Upper lobe of left lung (tissue), 6 donors: ENCODE results near the gene THRAP3. TPM values are rescaled to one million over a fixed set of nuclear protein-coding genes. Genes with fewer than 3 reads are reported as not detected.

ENCODE experiments used
- ATAC-seq, 2 donors: fragments of 200-7000 bp; cut with Tn5 transposase; one replicate each; pipeline ENCODE4 v1.9.1; 2022; ENCODE audit warnings: mild to moderate bottlenecking in 2 of 2, moderate library complexity in 2 of 2; ENCODE audit not compliant: low FRiP score in 2 of 2
- DNase-seq, 2 donors: peaks; one replicate each; pipeline ENCODE4 v3.0.0-alpha.2; 2019 to 2020
- H3K27ac ChIP-seq, 4 donors: fragments of 200-600 bp; sonication (generic); one replicate each; pipeline ENCODE4 v1.5.1; 2016 to 2019
- H3K27me3 ChIP-seq, 4 donors: fragments of 200-600 bp; sonication (generic); one replicate each; pipeline ENCODE4 v1.5.1; 2017 to 2019
- H3K36me3 ChIP-seq, 4 donors: fragments of 200-600 bp; sonication (generic); one replicate each; pipeline ENCODE4 v1.5.1; 2016 to 2019
- H3K4me1 ChIP-seq, 4 donors: fragments of 200-600 bp; sonication (generic); one replicate each; pipeline ENCODE4 v1.5.1; 2018 to 2019
- H3K4me3 ChIP-seq, 4 donors: fragments of 200-600 bp; sonication (generic); one replicate each; pipeline ENCODE4 v1.5.1; 2017 to 2019; ENCODE audit warnings: mild to moderate bottlenecking in 2 of 4, moderate library complexity in 1 of 4
- H3K9me3 ChIP-seq, 4 donors: fragments of 200-600 bp; sonication (generic); one replicate each; pipeline ENCODE4 v1.5.1; 2018 to 2019
- CTCF ChIP-seq, 6 experiments: fragments of 450-650 bp in 4 of 6; fragments of 200-600 bp in 2 of 6; sonication (generic) in 2 of 6; IDR thresholded peaks; one replicate each; pipeline ENCODE4 v1.5.1; 2016 to 2019; ENCODE audit warnings: antibody characterized with exemption in 6 of 6
- EP300 ChIP-seq, 4 donors: sonication (generic); formaldehyde crosslinking; IDR thresholded peaks; one replicate each; pipeline ENCODE4 v1.5.1; 2017; ENCODE audit warnings: antibody characterized with exemption in 4 of 4, control low read depth in 2 of 4
- POLR2A ChIP-seq, 4 donors: fragments of 450-650 bp; IDR thresholded peaks; one replicate each; pipeline ENCODE4 v1.5.1; 2016 to 2017; ENCODE audit warnings: antibody characterized with exemption in 4 of 4, mild to moderate bottlenecking in 2 of 4
- POLR2AphosphoS5 ChIP-seq, 2 donors: sonication (generic); formaldehyde crosslinking; IDR thresholded peaks; one replicate each; pipeline ENCODE4 v1.5.1; 2017; ENCODE audit warnings: antibody characterized with exemption in 2 of 2
- WGBS, 2 donors: methylation state at CpG; one replicate each; pipeline ENCODE4 v1.1.5; 2017 to 2018; 5-methylcytosine and 5-hydroxymethylcytosine counted together
- total RNA-seq, 6 donors: library from RNA; depleted of rRNA in 4 of 6; stranded (reverse); fragments of >200 nt in 4 of 6; gene quantifications; one replicate each; pipeline versions ENCODE4 v1.1.0 to v1.2.1, GENCODE V29; 2016 to 2021
- donor health status: DM: no; HTN: no; CAD: no; lungs with moderate emphysema.
- donor health status: DM: no; HTN: yes; CAD: no; lungs with severe emphysema.

THRAP3 gene
- total RNA-seq, 6 donors from 2014 or later = 55.0 to 91.1 (median 84.0) TPM

- H3K27me3 ChIP-seq = no peaks in the 10 kb centered on the region
- H3K27ac ChIP-seq = no peak overlapping the region
- TF ChIP-seq POLR2AphosphoS5 (IDR thresholded peaks at IDR 0.05) (no peak), POLR2A (IDR thresholded peaks at IDR 0.05) (no peak), CTCF (IDR thresholded peaks at IDR 0.05) (no peak), EP300 (IDR thresholded peaks at IDR 0.05) (no peak)
- H3K36me3 ChIP-seq = peaks cover 3 to 66% (median 25%) of the 10 kb centered on the region in 4 donors
- no peak for ATAC-seq
- H3K9me3 ChIP-seq = no peaks in the 10 kb centered on the region
- H3K4me1 ChIP-seq = peaks cover 12 to 59% (median 32%) of the 10 kb centered on the region in 4 donors
- no peak overlapping the region for H3K4me3 ChIP-seq
- no peak for DNase-seq
- 86 to 88% methylated on average over 11 of the region's 11 CpGs for WGBS, 2 donors
These were observed 8.2 kb downstream of the THRAP3 start for GRCh38 chr1:36232212-36233095.

GRCh38 chr1:36236302-36236701 lies 12.1 kb downstream of the THRAP3 start:
- ATAC-seq (no peak), DNase-seq (no peak)
- Histone ChIP-seq H3K36me3 (peaks cover 0 to 48% (median 12%) of the 10 kb centered on the region in 4 donors), H3K27me3 (no peaks in the 10 kb centered on the region), H3K4me3 (no peak overlapping the region), H3K4me1 (peaks cover 14 to 67% (median 38%) of the 10 kb centered on the region in 4 donors), H3K27ac (no peak overlapping the region), H3K9me3 (no peaks in the 10 kb centered on the region)
- TF ChIP-seq POLR2A (IDR thresholded peaks at IDR 0.05) (no peak), EP300 (IDR thresholded peaks at IDR 0.05) (no peak), CTCF (IDR thresholded peaks at IDR 0.05) (no peak), POLR2AphosphoS5 (IDR thresholded peaks at IDR 0.05) (no peak)
- WGBS, 2 donors = 66 to 73% methylated on average over 3 of the region's 3 CpGs

- H3K36me3 ChIP-seq = peaks cover 0 to 43% (median 16%) of the 10 kb centered on the region in 4 donors
- DNase-seq (no peak), ATAC-seq (no peak)
- peaks cover 12 to 46% (median 29%) of the 10 kb centered on the region in 4 donors for H3K4me1 ChIP-seq
- WGBS, 2 donors = 75 to 83% methylated on average over 2 of the region's 2 CpGs
- no peak overlapping the region for H3K4me3 ChIP-seq
- no peaks in the 10 kb centered on the region for H3K9me3 ChIP-seq
- TF ChIP-seq POLR2A (IDR thresholded peaks at IDR 0.05) (no peak), EP300 (IDR thresholded peaks at IDR 0.05) (no peak), CTCF (IDR thresholded peaks at IDR 0.05) (no peak), POLR2AphosphoS5 (IDR thresholded peaks at IDR 0.05) (no peak)
- H3K27ac ChIP-seq = no peak overlapping the region
- no peaks in the 10 kb centered on the region for H3K27me3 ChIP-seq
These were observed 14.2 kb downstream of the THRAP3 start for GRCh38 chr1:36238433-36238832.

GRCh38 chr1:36239941-36240637 lies 15.8 kb downstream of the THRAP3 start:
- peaks cover 17 to 56% (median 33%) of the 10 kb centered on the region in 4 donors for H3K4me1 ChIP-seq
- peak; percentile 59 to 68 for ATAC-seq

More at GRCh38 chr1:36239941-36240637, 15.8 kb downstream of the THRAP3 start:
- no peak overlapping the region for H3K4me3 ChIP-seq
- peak in 1 of 2 donors; percentile 31 for DNase-seq
- H3K27ac ChIP-seq = peak overlapping the region in 2 of 4 donors; percentile 2 to 44
- WGBS, 2 donors = 40 to 54% methylated on average over 4 of the region's 4 CpGs
- TF ChIP-seq EP300 (IDR thresholded peaks at IDR 0.05) = peak in 1 of 4 donors; percentile 28
- peak in 1 of 2 donors; percentile 65 for TF ChIP-seq POLR2AphosphoS5 (IDR thresholded peaks at IDR 0.05)
- no peak for TF ChIP-seq CTCF (IDR thresholded peaks at IDR 0.05)
- TF ChIP-seq POLR2A (IDR thresholded peaks at IDR 0.05) = no peak
- peaks cover 0 to 29% (median 14%) of the 10 kb centered on the region in 4 donors for H3K36me3 ChIP-seq
- H3K9me3 ChIP-seq = no peaks in the 10 kb centered on the region
- no peaks in the 10 kb centered on the region for H3K27me3 ChIP-seq
